GM23248 (cell line): ENCODE measurements around the gene ZBTB20.

Experiments used
- EZH2 ChIP-seq: fragments of 200-600 bp; sonication (generic); IDR thresholded peaks from 2 replicates; pipeline ENCODE4 v1.6.1; 2018; ENCODE audit warnings: antibody characterized with exemption, mild to moderate bottlenecking; ENCODE audit not compliant: insufficient read depth, poor library complexity, severe bottlenecking
- EZH2phosphoT487 ChIP-seq: fragments of 200-600 bp; sonication (generic); IDR thresholded peaks from 2 replicates; pipeline ENCODE4 v1.6.1; 2018; ENCODE audit warnings: antibody characterized with exemption, moderate library complexity, mild to moderate bottlenecking, low read depth; ENCODE audit not compliant: insufficient read depth

DNA sequence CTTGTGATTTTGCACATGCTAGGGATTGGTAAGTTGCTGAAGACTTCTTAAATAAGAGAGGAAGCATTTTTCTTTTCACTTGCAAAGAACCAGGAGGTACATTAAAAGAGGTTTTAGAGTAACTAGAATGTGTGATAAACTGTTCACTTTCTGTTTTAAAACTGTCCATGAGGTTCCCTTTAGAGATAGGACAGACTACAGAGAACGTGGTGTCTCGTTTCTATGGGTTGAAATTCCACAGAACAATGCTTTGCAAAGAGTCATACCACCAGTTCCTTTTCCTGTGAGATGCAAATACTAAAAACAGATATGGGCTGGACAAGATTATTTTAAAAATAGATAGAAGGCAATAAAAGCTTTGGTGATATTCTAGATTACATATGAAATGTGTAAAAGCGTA is 480.5 kb downstream of the ZBTB20 start:
- TF ChIP-seq EZH2phosphoT487 (no peak), EZH2 (no peak)
